CD4-positive, CD25-positive, alpha-beta regulatory T cell (primary cell): Measurements from ENCODE around the gene BICC1. TPM values are rescaled to one million over a fixed set of nuclear protein-coding genes. Genes with fewer than 3 reads are reported as not detected.

Experiments
- ATAC-seq, 2 donors: fragments of 150-1000 bp; cut with Tn5 transposase; one replicate each; pipeline ENCODE4 v1.10.0; 2021; ENCODE audit warnings: low read depth in 2 of 2, moderate number of reproducible peaks in 2 of 2, moderate library complexity in 1 of 2
- DNase-seq, 3 donors: peaks; one replicate each; pipeline versions ENCODE4 v3.0.0 to v3.0.0-alpha.2; 2012 to 2022; ENCODE audit warnings: mixed read lengths in 1 of 3
- H3K27ac ChIP-seq: one replicate; pipeline ENCODE4 v1.7.0; 2013; ENCODE audit warnings: mild to moderate bottlenecking, low read length; ENCODE audit not compliant: insufficient read depth, poor library complexity, severe bottlenecking
- H3K27me3 ChIP-seq: one replicate; pipeline ENCODE4 v1.7.0; 2013; ENCODE audit warnings: low read length; ENCODE audit not compliant: control insufficient read depth, insufficient read depth
- H3K36me3 ChIP-seq: one replicate; pipeline ENCODE4 v1.7.0; 2013; ENCODE audit warnings: mild to moderate bottlenecking, low read length, moderate library complexity; ENCODE audit not compliant: control insufficient read depth, insufficient read depth
- H3K4me1 ChIP-seq: 2 replicates; pipeline ENCODE4 v1.7.0; 2013; ENCODE audit warnings: mild to moderate bottlenecking, low read length; ENCODE audit not compliant: insufficient read depth, control insufficient read depth, poor library complexity, severe bottlenecking
- H3K4me3 ChIP-seq: one replicate; pipeline ENCODE4 v1.7.0; 2013; ENCODE audit warnings: low read depth, mild to moderate bottlenecking, low read length, moderate library complexity
- H3K9me3 ChIP-seq, 2 experiments: 1 replicate in 1 of 2; 2 replicates in 1 of 2; pipeline ENCODE4 v1.7.0; 2013; ENCODE audit warnings: low read length in 2 of 2, mild to moderate bottlenecking in 1 of 2, moderate library complexity in 1 of 2; ENCODE audit not compliant: control insufficient read depth in 2 of 2
- H3K27ac Mint-ChIP-seq, 3 donors: one replicate each; pipeline ENCODE4 v1.8.0; 2020 to 2022; ENCODE audit warnings: mild to moderate bottlenecking in 3 of 3, mixed read lengths in 3 of 3, moderate library complexity in 2 of 3
- H3K27me3 Mint-ChIP-seq: one replicate; pipeline ENCODE4 v1.8.0; 2022; ENCODE audit warnings: mild to moderate bottlenecking, mixed read lengths
- H3K36me3 Mint-ChIP-seq: one replicate; pipeline ENCODE4 v1.8.0; 2020; ENCODE audit warnings: mixed read lengths
- H3K4me1 Mint-ChIP-seq, 4 donors: one replicate each; pipeline ENCODE4 v1.8.0; 2020 to 2022; ENCODE audit warnings: mixed read lengths in 4 of 4, mild to moderate bottlenecking in 1 of 4
- H3K4me3 Mint-ChIP-seq, 4 donors: one replicate each; pipeline ENCODE4 v1.8.0; 2020 to 2022; ENCODE audit warnings: mild to moderate bottlenecking in 4 of 4, mixed read lengths in 4 of 4, moderate library complexity in 3 of 4
- H3K9me3 Mint-ChIP-seq, 7 donors: one replicate each; pipeline ENCODE4 v1.8.0; 2020 to 2022; ENCODE audit warnings: mixed read lengths in 7 of 7, mild to moderate bottlenecking in 3 of 7, moderate library complexity in 2 of 7
- polyA plus RNA-seq, 4 donors: library from polyadenylated mRNA; unstranded; fragments of 300-500 nt; fragmentation: Illumina TruSeq; gene quantifications; one replicate each; pipeline ENCODE4 v1.2.3, GENCODE V29; 2021
- total RNA-seq: library from RNA; stranded (reverse); gene quantifications from one replicate; pipeline ENCODE4 v1.2.3, GENCODE V29; 2022

BICC1 gene
- total and polyA plus RNA-seq, 5 donors from 2014 or later: 0.20 TPM; not detected in 4

GRCh38 chr10:58704671-58705141 is 192.0 kb downstream of the BICC1 start:
- Mint-ChIP-seq H3K9me3 (peaks cover 0 to 7% (median 1%) of the 10 kb centered on the region in 7 donors), H3K36me3 (no peaks in the 10 kb centered on the region), H3K4me1 (no peaks in the 10 kb centered on the region), H3K27me3 (no peaks in the 10 kb centered on the region), H3K4me3 (no peak overlapping the region), H3K27ac (no peak overlapping the region)
- DNase-seq: no peak
- H3K27me3 ChIP-seq: no peaks in the 10 kb centered on the region
- H3K27ac ChIP-seq: no peak overlapping the region
- no peak overlapping the region for H3K4me3 ChIP-seq
- H3K4me1 ChIP-seq: no peaks in the 10 kb centered on the region
- no peaks in the 10 kb centered on the region for H3K9me3 ChIP-seq
- H3K36me3 ChIP-seq: no peaks in the 10 kb centered on the region
- ATAC-seq: no peak

- H3K36me3 Mint-ChIP-seq: no peaks in the 10 kb centered on the region
Measured at GRCh38 chr10:58706836-58707235, 194.2 kb downstream of the BICC1 start.

GRCh38 chr10:58712141-58712540 is 199.5 kb downstream of the BICC1 start:
- Histone ChIP-seq H3K27ac (no peak overlapping the region), H3K36me3 (no peaks in the 10 kb centered on the region), H3K9me3 (no peaks in the 10 kb centered on the region), H3K4me3 (no peak overlapping the region), H3K27me3 (no peaks in the 10 kb centered on the region), H3K4me1 (no peaks in the 10 kb centered on the region)
- Mint-ChIP-seq H3K27me3 (no peaks in the 10 kb centered on the region), H3K36me3 (no peaks in the 10 kb centered on the region), H3K9me3 (peaks cover 0 to 4% (median 0%) of the 10 kb centered on the region in 7 donors), H3K4me3 (no peak overlapping the region), H3K4me1 (no peaks in the 10 kb centered on the region), H3K27ac (no peak overlapping the region)
- ATAC-seq (no peak), DNase-seq (no peak)

More at GRCh38 chr10:58706836-58707235, 194.2 kb downstream of the BICC1 start:
- ATAC-seq (no peak), DNase-seq (no peak)
- H3K27me3 ChIP-seq: no peaks in the 10 kb centered on the region
- H3K27ac Mint-ChIP-seq: no peak overlapping the region
- H3K27me3 Mint-ChIP-seq: no peaks in the 10 kb centered on the region
- no peaks in the 10 kb centered on the region for H3K4me1 Mint-ChIP-seq
- H3K4me3 ChIP-seq: no peak overlapping the region
- H3K4me3 Mint-ChIP-seq: no peak overlapping the region
- no peaks in the 10 kb centered on the region for H3K4me1 ChIP-seq
- no peak overlapping the region for H3K27ac ChIP-seq
- no peaks in the 10 kb centered on the region for H3K36me3 ChIP-seq
- no peaks in the 10 kb centered on the region for H3K9me3 ChIP-seq
- peaks cover 0 to 5% (median 0%) of the 10 kb centered on the region in 7 donors for H3K9me3 Mint-ChIP-seq

GRCh38 chr10:58712982-58713381 is 200.3 kb downstream of the BICC1 start:
- H3K27ac ChIP-seq: no peak overlapping the region
- DNase-seq: no peak
- Mint-ChIP-seq H3K4me1 (no peaks in the 10 kb centered on the region), H3K27me3 (no peaks in the 10 kb centered on the region), H3K9me3 (peaks cover 0 to 4% (median 0%) of the 10 kb centered on the region in 7 donors), H3K4me3 (no peak overlapping the region), H3K36me3 (no peaks in the 10 kb centered on the region), H3K27ac (no peak overlapping the region)
- no peak overlapping the region for H3K4me3 ChIP-seq
- no peaks in the 10 kb centered on the region for H3K4me1 ChIP-seq
- H3K27me3 ChIP-seq: no peaks in the 10 kb centered on the region
- no peak for ATAC-seq
- no peaks in the 10 kb centered on the region for H3K9me3 ChIP-seq
- no peaks in the 10 kb centered on the region for H3K36me3 ChIP-seq

- H3K27me3 ChIP-seq: no peaks in the 10 kb centered on the region
- ATAC-seq (no peak), DNase-seq (no peak)
- Mint-ChIP-seq H3K27ac (no peak overlapping the region), H3K9me3 (peaks cover 0 to 4% (median 0%) of the 10 kb centered on the region in 7 donors), H3K36me3 (no peaks in the 10 kb centered on the region), H3K4me1 (no peaks in the 10 kb centered on the region), H3K27me3 (no peaks in the 10 kb centered on the region), H3K4me3 (no peak overlapping the region)
- H3K9me3 ChIP-seq: no peaks in the 10 kb centered on the region
- H3K4me3 ChIP-seq: no peak overlapping the region
- no peaks in the 10 kb centered on the region for H3K36me3 ChIP-seq
- H3K27ac ChIP-seq: no peak overlapping the region
- H3K4me1 ChIP-seq: no peaks in the 10 kb centered on the region
Measured at GRCh38 chr10:58714409-58714808, 201.7 kb downstream of the BICC1 start.

GRCh38 chr10:58715061-58715460 is 202.4 kb downstream of the BICC1 start:
- Histone ChIP-seq H3K9me3 (no peaks in the 10 kb centered on the region), H3K27me3 (no peaks in the 10 kb centered on the region), H3K36me3 (no peaks in the 10 kb centered on the region), H3K27ac (no peak overlapping the region), H3K4me1 (no peaks in the 10 kb centered on the region), H3K4me3 (no peak overlapping the region)
- no peak for DNase-seq
- Mint-ChIP-seq H3K27ac (no peak overlapping the region), H3K4me3 (no peak overlapping the region), H3K9me3 (peaks cover 0 to 4% (median 0%) of the 10 kb centered on the region in 7 donors), H3K4me1 (no peaks in the 10 kb centered on the region), H3K36me3 (no peaks in the 10 kb centered on the region), H3K27me3 (no peaks in the 10 kb centered on the region)
- no peak for ATAC-seq

- H3K4me3 ChIP-seq: no peak overlapping the region
- H3K27me3 ChIP-seq: no peaks in the 10 kb centered on the region
- no peaks in the 10 kb centered on the region for H3K36me3 Mint-ChIP-seq
- H3K9me3 ChIP-seq: no peaks in the 10 kb centered on the region
- peaks cover 0 to 7% (median 2%) of the 10 kb centered on the region in 7 donors for H3K9me3 Mint-ChIP-seq
- no peaks in the 10 kb centered on the region for H3K36me3 ChIP-seq
- no peak overlapping the region for H3K27ac Mint-ChIP-seq
- DNase-seq (no peak), ATAC-seq (no peak)
- no peaks in the 10 kb centered on the region for H3K27me3 Mint-ChIP-seq
- H3K4me3 Mint-ChIP-seq: no peak overlapping the region
- no peaks in the 10 kb centered on the region for H3K4me1 Mint-ChIP-seq
- no peaks in the 10 kb centered on the region for H3K4me1 ChIP-seq
- H3K27ac ChIP-seq: no peak overlapping the region
Measured at GRCh38 chr10:58718596-58718995, 205.9 kb downstream of the BICC1 start.

GRCh38 chr10:58721601-58722281 is 209.1 kb downstream of the BICC1 start:
- no peaks in the 10 kb centered on the region for H3K36me3 Mint-ChIP-seq
- Histone ChIP-seq H3K27me3 (no peaks in the 10 kb centered on the region), H3K9me3 (no peaks in the 10 kb centered on the region), H3K36me3 (no peaks in the 10 kb centered on the region), H3K4me3 (no peak overlapping the region), H3K4me1 (no peaks in the 10 kb centered on the region), H3K27ac (no peak overlapping the region)
- H3K4me3 Mint-ChIP-seq: no peak overlapping the region
- no peak overlapping the region for H3K27ac Mint-ChIP-seq
- peaks cover 0 to 3% (median 2%) of the 10 kb centered on the region in 7 donors for H3K9me3 Mint-ChIP-seq
- ATAC-seq (no peak), DNase-seq (no peak)
- no peaks in the 10 kb centered on the region for H3K4me1 Mint-ChIP-seq
- H3K27me3 Mint-ChIP-seq: no peaks in the 10 kb centered on the region
